ENCODE data around the gene LDB2. TPM values are rescaled to one million over a fixed set of nuclear protein-coding genes. Genes with fewer than 3 reads are reported as not detected.

Gene LDB2
- total and polyA plus RNA-seq, 2 of the 8 experiments (the other 6 are each of a cell fraction or from before 2014, with no cell fraction given), result 57.0 to 140 TPM

- no peak overlapping the region for H4K91ac ChIP-seq (replicated peaks; ENCODE audit: insufficient read length, low read length)
- 0 out of 7 replicates have a peak, but pooled peaks cover 0 to 2% (median 0%) of the 10 kb centered on the region in 4 experiments for H3K27me3 ChIP-seq (replicated peaks in 1 of 4; ENCODE audit: control insufficient read depth in 3 of 4, extremely low read depth in 1 of 4, insufficient read depth in 3 of 4, low read length in 3 of 4)
- no peak overlapping the region for H3K4ac ChIP-seq (replicated peaks; ENCODE audit: insufficient read length, low read depth, low read length)
- ChIA-PET CTCF (ENCODE audit: partially characterized antibody) (no interaction called here), POLR2A (ENCODE audit: partially characterized antibody) (no interaction called here)
- H3K36me3 ChIP-seq (ENCODE audit: control insufficient read depth in 2 of 4, insufficient read depth in 4 of 4, low read length in 3 of 4), result no peaks in the 10 kb centered on the region
- H4K5ac ChIP-seq (ENCODE audit: insufficient read length, low read depth, low read length), result no peak overlapping the region
- H3K4me2 ChIP-seq (ENCODE audit: insufficient read depth in 1 of 2, low read depth in 2 of 2, low read length in 2 of 2), result no peak overlapping the region
- no peak overlapping the region for H3K56ac ChIP-seq (replicated peaks; ENCODE audit: insufficient read length, low read depth, low read length)
- no peak overlapping the region for H2BK15ac ChIP-seq (ENCODE audit: low read length)
- H3K27ac ChIP-seq (ENCODE audit: low read depth, low read length), result no peak overlapping the region
- H2BK12ac ChIP-seq (ENCODE audit: low read depth, low read length), result no peak overlapping the region
- no peak overlapping the region for H2BK120ac ChIP-seq (replicated peaks; ENCODE audit: low read depth, low read length)
- no peaks in the 10 kb centered on the region for H3K23me2 ChIP-seq (ENCODE audit: low read depth, low read length)
- DNase-seq (ENCODE audit: low read depth in 1 of 2, low spot score in 2 of 2) (no peak), FAIRE-seq (no peak)
- H2BK20ac ChIP-seq (ENCODE audit: low read length), result no peak overlapping the region
- H3K9me3 ChIP-seq (ENCODE audit: insufficient read depth in 2 of 2, low read depth in 1 of 2, low read length in 1 of 2), result peaks cover 0 to 5% of the 10 kb centered on the region in 2 experiments; a peak in 1 of 4 replicates
- H3K9ac ChIP-seq (replicated peaks in 1 of 4; ENCODE audit: extremely low read depth in 1 of 4, low read depth in 3 of 4, low read length in 3 of 4), result no peak overlapping the region
- H3K79me1 ChIP-seq (ENCODE audit: low read depth, low read length), result no peaks in the 10 kb centered on the region
- TF ChIP-seq TEAD4 (IDR thresholded peaks at IDR 0.05; ENCODE audit: low read depth, low read length), result no peak
- TF ChIP-seq EP300 (IDR thresholded peaks at IDR 0.05; ENCODE audit: borderline replicate concordance in 1 of 2, low read depth in 2 of 2, low read length in 2 of 2), result no peak
- TF ChIP-seq JUN (IDR thresholded peaks at IDR 0.05; ENCODE audit: low read depth, low read length), result no peak
- no peak for TF ChIP-seq CEBPB (IDR thresholded peaks at IDR 0.05; ENCODE audit: low read depth, low read length)
- TF ChIP-seq TAF1 (IDR thresholded peaks at IDR 0.05; ENCODE audit: low read depth, low read length), result no peak
- TF ChIP-seq, protein P1, sequence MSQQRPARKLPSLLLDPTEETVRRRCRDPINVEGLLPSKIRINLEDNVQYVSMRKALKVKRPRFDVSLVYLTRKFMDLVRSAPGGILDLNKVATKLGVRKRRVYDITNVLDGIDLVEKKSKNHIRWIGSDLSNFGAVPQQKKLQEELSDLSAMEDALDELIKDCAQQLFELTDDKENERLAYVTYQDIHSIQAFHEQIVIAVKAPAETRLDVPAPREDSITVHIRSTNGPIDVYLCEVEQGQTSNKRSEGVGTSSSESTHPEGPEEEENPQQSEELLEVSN (IDR thresholded peaks at IDR 0.05), result no peak
- no peak for TF ChIP-seq RBBP5 (IDR thresholded peaks at IDR 0.05; ENCODE audit: borderline replicate concordance, low read depth, low read length)
- no peak overlapping the region for H3K14ac ChIP-seq (ENCODE audit: insufficient read length)
- no peak overlapping the region for H2BK5ac ChIP-seq (ENCODE audit: low read depth, low read length)
- no peak overlapping the region for H3K18ac ChIP-seq (ENCODE audit: extremely low read depth, low read length)
- H2AFZ ChIP-seq (ENCODE audit: low read length), result no peak overlapping the region
- H4K20me1 ChIP-seq (replicated peaks in 1 of 2; ENCODE audit: control insufficient read depth in 1 of 2, insufficient read depth in 2 of 2, low read length in 2 of 2), result no peaks in the 10 kb centered on the region
- peaks cover 0 to 5% (median 1%) of the 10 kb centered on the region in 4 experiments; a peak in 4 of 7 replicates for H3K4me1 ChIP-seq (replicated peaks in 1 of 4; ENCODE audit: control insufficient read depth in 3 of 4, insufficient read depth in 4 of 4, low read length in 3 of 4)
- H3K23ac ChIP-seq (ENCODE audit: insufficient read length), result no peak overlapping the region
- no peaks in the 10 kb centered on the region for H3K79me2 ChIP-seq (ENCODE audit: control insufficient read depth in 1 of 2, insufficient read depth in 2 of 2, low read length in 2 of 2)
- WGBS, 2 experiments (ENCODE audit: extremely low coverage in 1 of 2, insufficient coverage in 1 of 2, insufficient read length in 1 of 2, insufficient replicate concordance in 2 of 2, low coverage in 1 of 2, low lambda C conversion rate in 2 of 2, missing lambda C conversion rate in 1 of 2), result 92% methylated on average over 2 of the region's 2 CpGs; no CpG with 5 or more reads in 1 of the 2 experiments
- H2AK5ac ChIP-seq (ENCODE audit: low read depth, low read length), result no peak overlapping the region
- no peak overlapping the region for H3K4me3 ChIP-seq (ENCODE audit: extremely low read depth in 1 of 4, insufficient read depth in 2 of 4, low read depth in 3 of 4, low read length in 4 of 4)
- H4K8ac ChIP-seq (ENCODE audit: extremely low read depth, insufficient read depth, low read length), result no peak overlapping the region
Observed at GRCh38 chr4:16939178-16939577, 40.7 kb upstream of the LDB2 start.

Measured in H1 (cell line).